ENCODE measurements around the gene ITGB8. TPM values are rescaled to one million over a fixed set of nuclear protein-coding genes. Genes with fewer than 3 reads are reported as not detected.
"Not testable (repeated sequence)": the region's sequence is repeated elsewhere in the genome, so short reads cannot be mapped to it uniquely, and the experiment has no call there.

The ITGB8 gene
- total RNA-seq, 1 donor from 2014 or later, result 6.3 TPM

DNA sequence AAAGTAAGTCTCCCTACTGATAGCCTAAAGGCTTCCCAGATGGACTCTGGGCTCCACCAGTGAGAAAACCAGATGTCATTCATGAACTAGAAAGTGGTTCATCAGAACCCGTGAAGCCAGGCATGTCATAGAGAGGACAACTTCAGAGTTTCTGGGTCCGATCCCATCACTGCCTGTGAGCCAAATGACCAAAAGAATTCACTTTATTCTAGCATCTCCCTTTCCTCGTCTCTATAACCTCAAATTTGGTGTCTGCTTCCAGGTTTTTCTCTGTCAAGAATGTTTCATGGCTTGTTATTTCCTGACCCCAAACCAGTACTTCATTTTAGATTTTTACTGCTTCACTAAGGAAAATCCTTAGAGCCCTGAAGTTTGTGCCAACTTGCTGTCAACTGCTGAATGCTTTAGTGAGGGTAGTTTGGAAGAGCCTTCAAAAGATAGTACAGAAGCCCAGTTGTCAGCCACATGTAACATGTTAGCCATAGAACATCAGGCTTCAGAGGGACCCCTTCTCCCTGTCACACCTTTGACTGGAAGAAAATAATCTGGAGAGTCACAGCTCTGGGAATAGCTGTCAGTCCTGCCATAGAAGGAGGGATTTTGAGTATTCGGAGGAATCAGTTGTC is 34.0 kb downstream of the ITGB8 start:
- DNase-seq (ENCODE audit: extremely low read depth, low read depth, low spot score), result no peak

- no peak for DNase-seq (ENCODE audit: extremely low read depth, low read depth, low spot score)
These were observed 34.8 kb downstream of the ITGB8 start for GRCh38 chr7:20365486-20365885.

DNA sequence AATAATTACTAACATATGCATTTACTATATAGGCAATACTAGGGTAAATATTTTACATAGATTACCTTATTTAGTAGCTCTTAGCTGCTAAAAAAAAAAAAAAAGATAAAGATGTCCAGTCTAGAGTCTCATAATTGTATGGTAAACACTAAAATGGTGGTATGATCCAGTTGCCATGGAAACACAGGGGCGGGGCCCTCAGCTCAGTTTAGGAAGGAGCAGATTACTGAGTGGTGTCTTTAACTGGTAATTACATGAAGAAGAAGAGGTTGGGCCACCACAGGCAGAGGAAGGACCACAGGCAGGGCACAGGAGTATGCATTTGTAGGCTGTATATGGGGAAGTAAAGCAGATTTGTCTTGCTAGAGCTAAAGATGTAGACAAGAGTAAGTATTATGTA is 43.7 kb downstream of the ITGB8 start:
- no peak for DNase-seq (ENCODE audit: extremely low read depth, low read depth, low spot score)

DNA sequence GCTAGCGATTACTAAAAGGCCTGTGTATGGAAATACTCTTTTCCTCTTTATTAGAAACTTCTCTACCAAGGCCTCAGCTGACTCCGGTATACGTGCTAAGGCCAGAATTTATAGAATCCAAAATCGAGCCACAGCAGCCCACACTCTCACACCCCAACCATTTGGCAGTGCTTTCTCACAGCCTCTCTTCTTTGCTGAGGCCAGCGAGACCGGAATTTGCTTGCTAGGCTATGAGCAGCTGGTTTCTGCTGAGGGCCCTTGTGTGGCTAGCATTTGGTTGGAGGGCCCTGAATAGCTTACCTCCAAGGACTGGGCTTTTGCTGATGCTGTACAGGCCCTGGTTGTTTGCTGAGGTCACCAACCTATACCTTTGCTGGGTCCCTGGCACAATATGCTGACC is 46.1 kb downstream of the ITGB8 start:
- DNase-seq (ENCODE audit: extremely low read depth, low read depth, low spot score), result no peak

GRCh38 chr7:20381406-20382034 is 50.8 kb downstream of the ITGB8 start:
- no peak for DNase-seq (ENCODE audit: extremely low read depth, low read depth, low spot score)

DNA sequence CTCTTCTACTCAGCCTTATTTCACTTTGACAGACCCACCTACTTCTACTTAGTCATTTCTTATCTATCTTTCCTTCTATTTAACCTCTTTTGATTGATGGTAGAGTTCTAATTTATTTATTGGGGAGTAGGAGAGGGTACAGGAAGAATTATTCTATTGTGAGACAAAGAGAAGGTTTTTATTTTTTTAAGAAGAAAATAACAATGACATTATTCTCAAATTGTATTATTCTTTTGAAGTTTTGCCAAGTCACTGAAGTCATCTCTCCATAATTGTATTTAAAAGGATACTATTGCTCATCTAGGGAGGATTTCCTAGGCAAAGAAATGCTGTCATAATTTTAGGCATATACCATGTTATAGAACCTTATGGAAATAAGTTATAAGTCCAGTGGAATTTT is 52.7 kb downstream of the ITGB8 start:
- DNase-seq (ENCODE audit: extremely low read depth, low read depth, low spot score), result no peak

GRCh38 chr7:20385126-20385525 is 54.4 kb downstream of the ITGB8 start:
- no peak for DNase-seq (ENCODE audit: extremely low read depth, low read depth, low spot score)

DNA sequence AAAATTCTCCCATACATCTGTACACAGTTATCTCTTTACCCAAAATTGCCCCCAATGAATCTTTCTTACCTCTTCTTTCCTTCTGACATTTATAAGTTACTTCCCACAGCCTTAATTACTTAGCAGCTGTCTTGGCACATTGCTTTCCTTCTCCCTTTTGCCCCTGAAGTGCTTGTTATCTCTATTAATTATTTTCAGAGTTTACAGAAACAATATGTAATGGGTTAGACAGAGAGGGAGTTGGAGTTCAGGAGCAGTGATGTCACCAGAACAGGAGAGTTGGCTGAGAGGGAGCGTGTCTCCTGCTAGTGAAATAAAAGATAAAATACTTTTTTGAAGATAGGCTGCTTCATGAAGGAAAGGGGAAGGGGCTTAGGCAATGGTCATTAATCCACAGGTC is 57.4 kb downstream of the ITGB8 start:
- DNase-seq (ENCODE audit: extremely low read depth, low read depth, low spot score), result no peak

- not testable (repeated sequence) for DNase-seq (ENCODE audit: extremely low read depth, low read depth, low spot score)
These were observed 58.5 kb downstream of the ITGB8 start for GRCh38 chr7:20389192-20389591.

DNA sequence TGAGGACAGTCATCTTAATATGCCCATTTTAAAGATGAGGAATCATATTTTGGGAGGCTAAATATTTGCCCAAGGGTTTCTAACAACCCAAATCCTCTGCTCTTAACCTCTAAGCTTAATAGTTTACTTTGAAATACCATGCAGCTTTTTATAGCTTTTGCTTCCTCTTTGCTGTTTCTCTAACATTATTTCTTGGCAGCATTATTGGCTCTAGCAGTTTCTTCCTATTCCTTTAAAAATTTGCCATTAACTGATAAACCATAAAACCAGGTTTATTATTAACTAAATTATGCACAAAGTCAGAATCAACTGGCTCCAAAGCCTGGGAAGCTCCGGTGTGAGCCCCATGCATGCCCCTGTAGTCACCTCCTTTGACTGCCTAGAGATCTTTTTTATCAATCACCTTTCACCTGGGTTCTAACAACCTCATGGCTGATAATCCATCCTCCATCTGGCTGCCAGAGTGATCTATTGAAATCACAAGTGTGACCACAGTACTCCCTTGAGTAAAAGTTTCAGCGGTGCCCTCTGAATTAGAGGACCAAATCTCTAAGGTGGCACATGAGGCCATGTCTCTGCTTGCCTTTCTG is 62.4 kb downstream of the ITGB8 start:
- no peak for DNase-seq (ENCODE audit: extremely low read depth, low read depth, low spot score)

GRCh38 chr7:20393616-20394015 is 62.9 kb downstream of the ITGB8 start:
- no peak for DNase-seq (ENCODE audit: extremely low read depth, low read depth, low spot score)

DNA sequence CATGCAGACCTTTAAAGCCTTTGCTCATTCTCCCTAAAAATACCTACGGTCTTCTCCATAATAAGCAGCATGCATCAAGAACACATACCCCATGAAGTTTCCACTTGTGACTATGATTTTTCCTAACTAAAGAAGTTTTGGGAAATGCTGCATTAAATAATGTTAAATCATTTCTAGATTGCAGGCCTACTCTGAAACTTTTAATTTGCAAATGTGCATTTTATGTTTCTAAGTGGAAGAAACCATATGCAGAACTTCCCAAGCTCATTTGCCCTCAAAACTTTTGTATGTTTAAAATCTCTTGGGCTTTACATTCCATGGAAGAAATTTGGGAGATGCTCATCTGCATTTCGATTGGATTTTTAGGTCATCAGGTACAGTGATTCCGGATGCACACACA is 63.6 kb downstream of the ITGB8 start:
- no peak for DNase-seq (ENCODE audit: extremely low read depth, low read depth, low spot score)

DNA sequence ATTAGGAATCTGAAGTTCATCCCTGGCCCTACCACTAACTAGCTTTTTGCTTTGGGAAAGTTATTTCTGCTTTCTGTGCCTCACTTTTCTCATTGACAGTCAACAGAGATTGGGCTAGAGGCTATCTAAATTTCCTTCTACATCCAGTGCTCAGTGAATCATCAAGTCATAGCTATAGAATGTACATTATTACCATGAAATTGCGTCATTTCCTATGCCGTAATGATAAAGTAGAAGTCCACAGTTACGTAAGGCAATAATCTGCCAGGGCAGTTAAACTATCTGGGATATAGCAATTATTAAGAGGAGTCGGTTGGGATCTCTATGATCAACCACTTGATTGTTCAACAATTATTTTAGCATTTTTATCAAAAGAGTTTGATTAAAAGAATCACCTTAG is 64.4 kb downstream of the ITGB8 start:
- no peak for DNase-seq (ENCODE audit: extremely low read depth, low read depth, low spot score)

DNA sequence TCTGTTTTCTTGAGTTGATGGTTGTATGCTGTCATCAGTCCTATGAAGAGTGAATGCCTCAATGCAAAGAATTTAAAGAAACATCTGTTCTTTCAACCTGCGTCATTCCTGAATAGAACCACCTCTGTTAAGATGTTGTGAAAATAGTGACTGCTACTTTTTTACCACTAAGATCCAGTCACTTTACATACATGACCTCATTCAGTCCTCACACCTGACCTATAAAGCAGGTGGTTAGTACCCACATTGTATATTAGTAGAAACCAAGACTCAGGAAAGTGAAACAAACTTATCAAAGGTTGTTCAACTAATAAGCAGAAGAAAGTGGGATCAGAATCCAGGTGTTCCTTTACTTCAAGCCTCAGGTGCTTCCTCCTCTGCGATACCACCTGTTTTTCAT is 64.8 kb downstream of the ITGB8 start:
- DNase-seq (ENCODE audit: extremely low read depth, low read depth, low spot score), result no peak

DNA sequence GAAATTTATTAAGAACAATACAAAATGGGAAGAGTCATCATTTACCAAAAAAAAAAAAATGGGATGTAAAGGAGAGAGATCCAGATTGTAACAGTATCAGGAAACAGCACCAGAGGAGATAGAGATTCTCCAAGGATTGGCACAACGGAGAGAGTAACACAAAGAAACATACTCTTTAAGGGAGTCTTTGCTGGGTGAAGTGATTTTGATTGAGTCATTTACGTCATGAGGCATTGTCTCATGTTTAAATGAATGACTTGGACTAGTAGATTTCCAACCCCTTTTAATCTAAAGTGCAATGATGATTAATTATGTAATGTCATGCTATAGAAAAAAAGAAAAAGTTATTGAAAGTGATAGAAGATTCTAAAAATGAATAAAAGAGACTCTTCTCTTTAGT is 68.8 kb downstream of the ITGB8 start:
- no peak for DNase-seq (ENCODE audit: extremely low read depth, low read depth, low spot score)

DNA sequence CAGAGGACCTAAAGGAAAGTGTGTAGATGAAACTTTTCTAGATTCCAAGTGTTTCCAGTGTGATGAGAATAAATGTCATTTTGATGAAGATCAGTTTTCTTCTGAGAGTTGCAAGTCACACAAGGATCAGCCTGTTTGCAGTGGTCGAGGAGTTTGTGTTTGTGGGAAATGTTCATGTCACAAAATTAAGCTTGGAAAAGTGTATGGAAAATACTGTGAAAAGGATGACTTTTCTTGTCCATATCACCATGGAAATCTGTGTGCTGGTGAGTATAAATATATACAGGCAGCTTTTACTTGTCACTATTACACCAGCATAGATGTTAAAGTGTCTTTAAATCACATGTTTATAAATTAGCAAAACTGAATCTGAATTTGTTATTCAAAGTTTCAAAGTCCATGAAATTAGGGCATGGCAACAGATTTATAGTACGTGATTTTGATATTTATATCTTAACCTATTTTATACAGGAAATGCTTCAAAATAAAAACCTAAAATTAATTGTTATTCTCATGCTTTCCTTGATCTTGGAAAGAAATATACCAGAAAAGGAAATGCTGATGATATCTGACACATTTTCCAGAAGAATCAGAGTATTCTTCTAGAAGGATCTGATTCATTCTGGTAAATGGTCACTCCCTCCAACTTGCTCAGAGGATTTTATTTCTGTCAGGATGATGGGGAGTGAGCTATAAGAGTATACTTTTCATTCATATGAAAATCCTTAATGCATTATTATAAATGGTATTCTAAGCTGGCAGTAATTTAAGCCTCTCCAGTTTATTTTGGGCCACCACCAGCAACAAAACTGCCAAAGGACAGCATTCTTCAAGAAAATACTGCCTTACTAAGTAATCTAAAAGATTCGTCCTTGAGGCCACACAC is 71.4 kb downstream of the ITGB8 start:
- no peak for DNase-seq (ENCODE audit: extremely low read depth, low read depth, low spot score)

DNA sequence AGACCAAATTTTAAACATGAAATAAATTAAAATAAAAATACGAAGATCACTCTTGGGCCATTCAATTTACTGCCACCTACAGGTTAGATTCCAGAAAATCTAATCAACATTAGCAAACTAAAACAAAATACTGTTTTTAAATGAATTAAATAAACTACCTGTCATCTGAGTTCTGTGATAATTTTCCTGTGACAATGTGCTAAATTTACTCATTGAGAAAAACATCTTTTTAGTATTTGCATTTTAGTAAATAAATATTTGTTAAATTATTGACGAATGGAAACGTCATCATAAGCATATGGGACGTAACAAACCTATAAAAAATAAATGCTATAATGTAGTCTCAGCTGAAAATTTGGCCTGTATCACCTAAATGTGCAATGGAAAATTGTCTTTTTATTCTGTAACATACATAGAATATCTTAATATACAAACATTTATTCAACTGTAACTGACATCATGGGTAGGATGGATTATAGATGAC is 72.1 kb downstream of the ITGB8 start:
- no peak for DNase-seq (ENCODE audit: extremely low read depth, low read depth, low spot score)

GRCh38 chr7:20403331-20403730 is 72.6 kb downstream of the ITGB8 start:
- no peak for DNase-seq (ENCODE audit: extremely low read depth, low read depth, low spot score)

DNA sequence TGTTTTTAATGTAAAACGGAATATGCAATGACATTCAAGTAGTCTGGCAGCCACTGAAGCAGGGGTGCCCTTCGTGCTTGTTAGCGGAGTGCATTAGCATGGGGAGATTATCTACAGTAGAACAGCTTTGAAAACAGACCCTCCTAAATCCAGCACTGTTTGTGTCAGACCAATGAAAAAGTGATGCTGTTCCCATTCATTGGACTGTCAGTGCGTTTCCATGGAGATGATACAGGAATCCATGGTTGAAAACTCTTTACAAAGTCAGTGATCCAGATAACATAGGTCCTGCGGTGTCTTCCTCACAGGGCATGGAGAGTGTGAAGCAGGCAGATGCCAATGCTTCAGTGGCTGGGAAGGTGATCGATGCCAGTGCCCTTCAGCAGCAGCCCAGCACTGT is 73.6 kb downstream of the ITGB8 start:
- DNase-seq (ENCODE audit: extremely low read depth, low read depth, low spot score), result no peak

GRCh38 chr7:20407585-20408466 is 77.1 kb downstream of the ITGB8 start:
- DNase-seq (ENCODE audit: extremely low read depth, low read depth, low spot score), result no peak
